ENCODE measurements around the gene P2RY8. TPM values are rescaled to one million over a fixed set of nuclear protein-coding genes. Genes with fewer than 3 reads are reported as not detected.
"Not testable (repeated sequence)": the region's sequence is repeated elsewhere in the genome, so short reads cannot be mapped to it uniquely, and the experiment has no call there.

Gene P2RY8
- total RNA-seq, 1 donor from 2014 or later, result under 0.01 TPM

GRCh38 chrX:1449036-1449822, 87.8 kb downstream of the P2RY8 start:
- DNase-seq (ENCODE audit: low spot score in 2 of 2), result no peak
- FAIRE-seq, result no peak

DNA sequence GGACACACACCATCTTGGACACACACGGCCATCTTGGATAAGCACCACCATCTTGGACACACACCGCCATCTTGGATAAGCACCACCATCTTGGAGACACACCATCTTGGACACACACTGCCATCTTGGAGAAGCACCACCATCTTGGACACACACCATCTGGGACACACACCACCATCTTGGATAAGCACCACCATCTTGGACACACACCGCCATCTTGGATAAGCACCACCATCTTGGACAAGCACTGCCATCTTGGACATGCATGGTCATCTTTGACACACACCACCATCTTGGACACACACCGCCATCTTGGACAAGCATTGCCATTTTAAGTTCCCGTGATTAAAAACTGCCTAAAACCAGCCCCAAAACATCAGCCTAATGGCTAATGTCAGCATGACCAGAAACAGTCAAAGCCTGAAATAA, 88.4 kb downstream of the P2RY8 start:
- not testable (repeated sequence) for FAIRE-seq; DNase-seq (ENCODE audit: low spot score in 2 of 2)

DNA sequence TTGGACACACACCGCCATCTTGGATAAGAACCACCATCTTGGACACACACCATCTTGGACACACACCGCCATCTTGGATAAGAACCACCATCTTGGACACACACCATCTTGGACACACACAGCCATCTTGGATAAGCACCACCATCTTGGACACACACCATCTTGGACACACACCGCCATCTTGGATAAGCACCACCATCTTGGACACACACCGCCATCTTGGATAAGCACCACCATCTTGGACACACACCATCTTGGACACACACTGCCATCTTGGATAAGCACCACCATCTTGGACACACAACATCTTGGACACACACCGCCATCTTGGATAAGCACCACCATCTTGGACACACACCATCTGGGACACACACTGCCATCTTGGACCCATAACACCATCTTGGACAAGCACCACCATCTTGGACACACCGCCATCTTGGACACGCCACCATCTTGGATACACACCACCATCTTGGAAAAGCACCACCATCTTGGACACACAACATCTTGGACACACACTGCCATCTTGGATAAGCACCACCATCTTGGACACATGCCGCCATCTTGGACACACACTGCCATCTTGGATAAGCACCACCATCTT, 88.9 kb downstream of the P2RY8 start:
- not testable (repeated sequence) for DNase-seq (ENCODE audit: low spot score in 2 of 2); FAIRE-seq

DNA sequence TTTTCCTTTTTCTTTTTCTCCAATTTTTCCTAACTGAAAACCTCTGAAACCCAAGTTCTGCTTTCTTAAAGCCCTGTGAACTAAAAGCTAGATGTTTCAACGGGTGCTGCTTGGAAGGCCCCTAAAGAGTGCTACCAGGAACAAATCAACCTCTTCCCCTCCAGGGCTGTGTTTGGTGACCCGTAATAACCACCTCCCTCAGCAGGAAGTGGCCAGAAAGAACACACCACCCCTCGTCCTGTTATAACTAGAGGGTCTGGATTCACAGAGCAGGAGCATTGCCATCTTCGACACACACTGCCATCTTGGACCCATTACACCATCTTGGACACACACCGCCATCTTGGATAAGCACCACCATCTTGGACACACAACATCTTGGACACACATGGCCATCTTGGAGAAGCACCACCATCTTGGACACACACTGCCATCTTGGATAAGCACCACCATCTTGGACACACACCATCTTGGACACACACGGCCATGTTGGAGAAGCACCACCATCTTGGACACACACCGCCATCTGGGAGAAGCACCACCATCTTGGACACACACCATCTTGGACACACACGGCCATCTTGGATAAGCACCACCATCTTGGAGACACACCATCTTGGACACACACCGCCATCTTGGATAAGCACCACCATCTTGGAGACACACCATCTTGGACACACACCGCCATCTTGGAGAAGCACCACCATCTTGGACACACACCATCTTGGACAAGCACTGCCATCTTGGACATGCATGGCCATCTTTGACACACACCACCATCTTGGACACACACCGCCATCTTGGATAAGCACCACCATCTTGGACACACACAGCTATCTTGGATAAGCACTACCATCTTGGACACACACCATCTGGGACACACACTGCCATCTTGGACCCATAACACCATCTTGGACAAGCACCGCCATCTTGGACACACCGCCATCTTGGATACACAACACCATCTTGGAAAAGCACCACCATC, 89.7 kb downstream of the P2RY8 start:
- DNase-seq (ENCODE audit: low spot score in 2 of 2); FAIRE-seq: not testable (repeated sequence)

DNA sequence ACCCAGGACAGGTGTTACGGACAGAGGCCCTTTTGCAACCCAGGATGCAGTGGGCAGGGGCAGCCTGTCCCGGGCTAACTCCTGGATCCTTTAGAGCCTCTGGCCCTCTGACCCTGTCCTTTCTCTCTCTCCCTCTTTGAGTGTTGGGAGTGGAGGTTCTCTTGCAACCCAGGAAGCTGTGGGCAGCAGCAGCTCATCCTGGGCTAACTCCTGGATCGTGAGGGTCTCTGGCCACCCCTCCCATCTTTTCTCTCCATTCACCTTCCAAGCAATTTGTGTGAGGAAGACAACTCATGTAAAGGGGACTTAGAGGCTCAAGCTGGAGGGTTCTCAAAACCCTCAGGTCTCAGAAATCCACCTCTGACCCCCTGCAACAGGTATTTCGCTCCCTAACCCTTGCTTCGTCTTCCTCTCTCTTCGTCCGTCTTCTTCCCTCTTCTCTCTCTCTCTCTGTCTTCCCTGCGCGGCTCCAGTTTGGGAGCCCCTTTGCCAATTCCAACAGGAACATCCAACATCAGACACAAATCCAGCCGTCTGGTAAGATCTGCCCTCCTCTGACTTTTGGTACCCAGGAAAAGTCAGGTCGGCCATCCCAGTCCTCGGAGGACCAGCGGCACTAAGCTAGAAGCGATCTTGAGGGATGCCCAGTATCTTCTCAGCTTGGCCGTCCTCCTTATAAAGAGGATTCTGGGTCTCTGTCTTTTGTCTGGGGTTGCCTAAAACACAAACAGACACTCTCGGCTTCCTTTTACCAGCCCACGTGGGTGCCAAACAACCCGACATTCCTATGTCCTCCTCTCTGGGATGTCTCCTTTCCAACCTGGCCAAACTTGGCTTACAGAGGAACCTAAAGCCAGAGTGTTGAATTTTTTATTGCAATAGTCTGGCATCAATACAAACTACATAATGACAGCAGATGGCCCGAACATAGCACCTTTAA, 92.2 kb downstream of the P2RY8 start:
- FAIRE-seq, result no peak
- no peak for DNase-seq (ENCODE audit: low spot score in 2 of 2)

DNA sequence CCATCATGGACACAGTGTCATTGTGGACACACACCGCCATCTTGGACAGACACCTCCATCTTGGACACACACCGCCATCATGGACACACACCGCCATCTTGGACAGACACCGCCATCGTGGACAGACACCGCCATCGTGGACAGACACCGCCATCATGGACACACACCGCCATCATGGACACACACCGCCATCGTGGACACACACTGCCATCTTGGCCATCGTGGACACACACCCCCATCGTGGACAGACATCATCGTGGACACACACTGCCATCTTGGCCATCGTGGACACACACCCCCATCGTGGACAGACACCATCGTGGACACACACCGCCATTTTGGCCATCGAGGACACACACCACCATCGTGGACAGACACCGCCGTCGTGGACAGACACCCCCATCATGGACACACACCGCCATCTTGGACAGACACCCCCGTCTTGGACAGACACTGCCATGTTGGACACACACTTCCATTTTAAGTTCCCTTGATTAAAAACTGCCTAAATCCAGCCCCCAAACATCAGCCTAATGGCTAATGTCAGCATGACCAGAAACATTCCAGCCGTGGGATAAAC, 93.4 kb downstream of the P2RY8 start:
- DNase-seq (ENCODE audit: low spot score in 2 of 2) (no peak), FAIRE-seq (no peak)

DNA sequence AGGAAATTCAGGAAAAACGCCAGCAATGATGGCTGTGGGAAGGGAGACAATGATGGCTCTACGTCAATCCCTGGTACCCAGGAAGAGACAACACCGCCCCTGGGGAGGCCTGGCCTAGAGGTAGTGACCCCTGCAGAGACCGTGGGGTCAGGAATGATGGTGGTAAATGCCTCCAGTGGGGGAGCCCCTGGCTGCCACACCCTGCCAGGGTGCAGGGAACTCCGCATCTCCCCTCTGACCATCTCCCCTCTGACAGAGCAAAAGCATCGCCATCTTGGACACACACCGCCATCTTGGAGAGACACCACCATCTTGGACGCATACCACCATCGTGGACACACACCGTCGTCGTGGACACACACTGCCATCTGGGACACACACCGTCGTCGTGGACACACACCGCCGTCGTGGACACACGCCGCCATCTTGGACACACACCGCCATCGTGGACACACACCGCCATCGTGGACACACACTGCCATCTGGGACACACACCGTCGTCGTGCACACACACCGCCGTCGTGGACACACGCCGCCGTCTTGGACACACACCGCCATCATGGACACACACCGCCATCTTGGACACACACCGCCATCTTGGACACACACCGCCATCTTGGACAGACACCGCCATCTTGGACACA, 94.1 kb downstream of the P2RY8 start:
- FAIRE-seq (no peak), DNase-seq (ENCODE audit: low spot score in 2 of 2) (no peak)

- DNase-seq (ENCODE audit: low spot score in 2 of 2) (no peak), FAIRE-seq (no peak)
Observed at GRCh38 chrX:1442016-1442665, 94.8 kb downstream of the P2RY8 start.

GRCh38 chrX:1440506-1440905, 96.5 kb downstream of the P2RY8 start:
- FAIRE-seq, result no peak

GRCh38 chrX:1435241-1435895, 101.6 kb downstream of the P2RY8 start:
- no peak for FAIRE-seq

More at GRCh38 chrX:1440506-1440905, 96.5 kb downstream of the P2RY8 start:
- no peak for DNase-seq (ENCODE audit: low spot score in 2 of 2)

DNA sequence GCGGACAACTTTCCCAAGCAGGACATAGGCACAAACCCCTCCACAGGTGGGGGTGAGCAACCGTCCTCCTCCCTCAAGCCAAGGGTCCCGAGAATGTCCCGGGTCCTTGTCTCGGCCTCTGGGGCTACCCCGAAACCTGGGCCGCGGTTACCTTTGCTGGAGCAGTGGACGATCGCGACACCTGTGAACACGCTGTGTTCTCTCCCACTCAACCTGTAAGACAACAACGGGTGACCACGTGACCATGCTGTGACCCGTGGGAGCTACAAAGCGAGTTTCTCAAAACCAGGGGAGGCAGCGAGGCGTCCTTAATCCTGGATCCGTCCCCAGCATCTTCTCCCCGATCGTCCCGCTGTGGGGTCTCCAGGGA, 102.1 kb downstream of the P2RY8 start:
- DNase-seq (ENCODE audit: low spot score in 2 of 2) (no peak), FAIRE-seq (no peak)

More at GRCh38 chrX:1435241-1435895, 101.6 kb downstream of the P2RY8 start:
- no peak for DNase-seq (ENCODE audit: low spot score in 2 of 2)

- FAIRE-seq, result no peak
- DNase-seq (ENCODE audit: low spot score in 2 of 2), result no peak
Observed at GRCh38 chrX:1433646-1434357, 103.2 kb downstream of the P2RY8 start.

DNA sequence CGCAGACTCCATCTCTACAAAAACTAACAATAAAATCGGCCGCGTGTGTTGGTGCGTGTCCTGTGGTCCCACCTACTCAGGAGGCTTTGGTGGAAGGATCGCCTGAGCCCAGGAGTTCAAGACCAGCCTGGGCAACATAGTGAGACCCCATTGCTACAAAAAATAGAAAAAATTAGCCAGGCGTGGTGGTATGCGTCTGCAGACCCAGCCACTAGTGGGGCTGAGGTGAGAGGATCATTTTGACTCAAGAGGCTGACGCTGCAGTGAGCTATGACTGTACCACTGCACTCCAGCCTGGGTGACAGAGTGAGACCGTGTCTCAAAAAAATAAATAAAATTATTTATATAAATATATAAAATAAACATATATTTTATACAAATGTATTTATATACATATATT, 106.5 kb downstream of the P2RY8 start:
- DNase-seq (ENCODE audit: low spot score in 2 of 2), result no peak

DNA sequence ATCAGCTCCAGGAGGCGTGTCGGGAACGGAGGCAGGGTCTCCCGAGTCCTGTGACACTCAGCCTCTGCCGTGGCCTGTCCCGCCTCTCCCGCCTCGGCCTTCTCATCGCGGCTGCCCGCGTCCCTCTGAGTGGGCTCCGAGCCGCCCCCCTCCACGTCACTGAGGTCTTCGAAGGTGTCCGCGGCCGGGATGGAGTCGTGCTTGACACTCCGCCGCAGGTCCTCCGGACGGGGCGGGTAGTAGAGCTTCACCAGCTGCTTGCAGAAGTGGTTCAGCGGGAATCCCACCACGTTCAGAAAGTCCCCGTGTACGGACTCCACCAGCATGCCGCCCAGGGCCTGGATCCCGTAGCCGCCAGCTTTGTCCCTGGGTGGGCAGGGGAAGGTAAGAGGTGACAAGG, 109.2 kb downstream of the P2RY8 start:
- no peak for FAIRE-seq

More for the DNA sequence above, 106.5 kb downstream of the P2RY8 start:
- FAIRE-seq, result no peak

DNA sequence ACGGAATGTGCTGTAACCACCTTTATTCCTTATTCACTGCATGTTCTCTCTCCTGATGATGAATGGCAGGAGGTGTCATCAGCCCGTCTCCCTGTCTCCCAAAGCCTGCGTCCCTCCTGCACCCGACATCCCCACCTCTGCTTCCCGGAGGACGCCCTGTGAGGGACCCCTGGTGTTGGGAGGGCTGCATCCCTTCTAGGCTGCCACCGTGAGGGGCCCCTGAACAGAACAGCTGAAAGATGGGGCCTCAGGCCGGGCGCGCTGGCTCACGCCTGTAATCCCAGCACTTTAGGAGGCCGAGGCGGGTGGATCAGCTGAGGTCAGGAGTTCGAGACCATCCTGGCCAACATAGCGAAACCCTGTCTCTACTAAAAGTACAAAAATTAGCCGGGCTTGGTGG, 110.7 kb downstream of the P2RY8 start:
- not testable (repeated sequence) for DNase-seq (ENCODE audit: low spot score in 2 of 2); FAIRE-seq

More for the DNA sequence above, 109.2 kb downstream of the P2RY8 start:
- no peak for DNase-seq (ENCODE audit: low spot score in 2 of 2)

DNA sequence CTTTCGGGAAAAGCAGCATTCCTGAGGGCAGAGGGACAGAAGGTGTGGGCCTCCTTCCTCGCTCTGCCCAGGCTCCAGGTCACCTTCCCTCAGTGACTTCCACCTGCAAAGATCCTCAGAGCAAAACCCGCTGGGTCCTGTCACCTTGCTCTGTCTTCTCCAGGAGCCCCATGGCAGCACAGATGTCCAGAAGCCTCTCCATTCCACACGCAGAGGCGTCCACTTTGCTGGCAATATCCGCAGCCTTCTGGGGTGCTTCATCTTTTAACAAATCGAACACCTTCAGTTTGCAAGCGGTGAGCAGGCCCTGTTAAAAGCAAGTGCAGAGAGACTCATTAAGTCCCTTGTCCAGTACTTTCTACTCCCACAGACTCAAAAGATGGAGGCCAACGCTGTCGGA, 111.6 kb downstream of the P2RY8 start:
- FAIRE-seq (no peak), DNase-seq (ENCODE audit: low spot score in 2 of 2) (no peak)
